K562 (cell line): Measurements from ENCODE around the gene WWC2.
"Not testable (repeated sequence)": the region's sequence is repeated elsewhere in the genome, so short reads cannot be mapped to it uniquely, and the experiment has no call there.

Source experiments
- CBX5 ChIP-seq: IDR thresholded peaks from 2 replicates; pipeline ENCODE4 v1.6.1; 2014; ENCODE audit warnings: low read depth, borderline replicate concordance
- CHD4 ChIP-seq: fragments of 200-600 bp; sonication (generic); IDR thresholded peaks from 3 replicates; pipeline ENCODE4 v1.6.1; 2012; ENCODE audit warnings: low read depth, mild to moderate bottlenecking, mixed read lengths, low read length, inconsistent platforms; ENCODE audit not compliant: insufficient read depth, insufficient replicate concordance, poor library complexity, severe bottlenecking
- E2F1 ChIP-seq: sonication (generic); formaldehyde crosslinking; IDR thresholded peaks from 2 replicates; pipeline ENCODE4 v1.8.1; 2023; ENCODE audit warnings: mild to moderate bottlenecking, missing genetic modification reagents, moderate library complexity
- FOXK1 ChIP-seq: sonication (generic); formaldehyde crosslinking; IDR thresholded peaks from 2 replicates; pipeline ENCODE4 v1.8.0; 2022; ENCODE audit warnings: missing genetic modification reagents, mild to moderate bottlenecking, borderline replicate concordance
- GATAD2B ChIP-seq: fragments of 450-650 bp; IDR thresholded peaks from 2 replicates; pipeline ENCODE4 v1.6.1; 2017; ENCODE audit warnings: mild to moderate bottlenecking, borderline replicate concordance
- KHSRP ChIP-seq: fragments of 450-650 bp; IDR thresholded peaks from 2 replicates; pipeline ENCODE4 v1.6.1; 2017
- ZFP36 ChIP-seq: fragments of 150-350 bp; IDR thresholded peaks from 2 replicates; pipeline ENCODE4 v1.6.1; 2018; ENCODE audit warnings: low read length, low read depth; ENCODE audit not compliant: partially characterized antibody

GRCh38 chr4:183193730-183194338, 94.8 kb downstream of the WWC2 start:
- not testable (repeated sequence) for TF ChIP-seq KHSRP; FOXK1 (CRISPR knock-in tag); E2F1 (CRISPR knock-in tag); CBX5; GATAD2B; ZFP36; CHD4
